GM18511 (cell line): ENCODE measurements around the gene DCC.

Experiments used
- ATAC-seq: cut with Tn5 transposase; IDR thresholded peaks from one replicate; pipeline ENCODE4 v1.9.1; 2021; ENCODE audit warnings: mild to moderate bottlenecking, moderate library complexity; ENCODE audit not compliant: unreplicated experiment

The DCC gene

DNA sequence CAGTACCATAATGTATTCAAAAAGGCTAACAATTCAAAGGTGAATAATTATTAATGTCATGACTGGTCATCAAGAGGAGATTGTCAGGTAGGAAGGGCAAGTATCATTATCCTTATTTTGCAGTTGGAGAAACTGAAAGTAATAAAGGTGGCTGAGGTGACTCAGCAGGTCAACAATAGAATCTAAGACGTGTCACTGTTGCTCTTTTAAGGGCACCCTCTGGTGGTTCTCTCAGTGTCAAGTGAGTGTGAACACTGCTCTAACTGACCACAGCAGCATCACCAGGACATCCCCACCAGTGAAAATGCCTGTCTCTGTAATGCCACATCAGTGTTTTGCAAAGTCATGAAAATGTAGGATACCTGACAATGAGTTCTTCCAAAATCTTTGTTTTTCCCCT is 69.7 kb downstream of the DCC start:
- ATAC-seq: peak; percentile 99

DNA sequence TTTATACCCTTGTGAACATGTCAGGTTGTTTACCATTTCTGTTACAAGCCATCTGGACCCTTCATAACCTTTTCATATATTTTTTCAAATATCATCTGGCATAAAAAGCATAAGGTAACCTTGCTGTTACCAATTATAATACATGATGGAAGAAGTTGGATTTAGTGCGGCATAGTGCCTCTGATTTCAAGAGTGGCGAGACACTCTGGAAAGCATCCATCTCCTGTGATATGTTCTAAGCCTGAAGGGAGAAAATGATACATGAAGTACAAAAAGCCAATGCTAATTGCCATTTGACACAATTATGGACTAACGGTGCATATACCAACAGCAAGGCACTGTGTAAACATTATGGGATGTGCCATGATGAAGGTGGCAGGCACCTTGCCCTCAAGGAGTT is 75.1 kb downstream of the DCC start:
- no peak for ATAC-seq

DNA sequence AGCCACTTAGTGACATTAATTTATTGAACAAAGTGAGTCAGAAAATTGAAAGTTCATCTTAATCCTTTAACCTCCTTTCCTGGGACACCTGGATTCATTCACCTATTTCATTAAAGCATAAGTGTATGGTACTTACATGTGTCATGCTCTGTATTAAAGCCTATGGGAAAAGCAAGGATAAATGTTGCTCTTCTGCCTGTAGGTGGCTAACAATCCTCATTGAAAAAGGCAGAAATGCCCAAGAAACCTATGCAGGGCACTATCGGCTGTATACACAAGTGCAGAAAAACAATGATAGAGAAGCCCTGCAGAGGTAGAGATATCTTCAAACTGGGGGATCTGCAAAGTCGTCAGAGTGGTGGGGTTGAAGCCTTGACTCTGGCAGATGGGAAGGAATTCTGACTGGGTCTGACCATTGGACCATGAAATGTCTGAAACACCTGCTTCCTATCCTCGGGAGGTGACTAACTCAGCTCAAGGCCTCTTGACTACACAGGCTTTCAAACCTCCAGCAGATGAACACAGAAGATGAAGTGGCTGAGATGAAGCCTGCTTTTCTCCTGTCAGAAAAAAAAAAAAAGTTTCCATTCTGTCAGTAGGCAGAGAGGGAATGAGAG is 83.1 kb downstream of the DCC start:
- ATAC-seq: no peak

DNA sequence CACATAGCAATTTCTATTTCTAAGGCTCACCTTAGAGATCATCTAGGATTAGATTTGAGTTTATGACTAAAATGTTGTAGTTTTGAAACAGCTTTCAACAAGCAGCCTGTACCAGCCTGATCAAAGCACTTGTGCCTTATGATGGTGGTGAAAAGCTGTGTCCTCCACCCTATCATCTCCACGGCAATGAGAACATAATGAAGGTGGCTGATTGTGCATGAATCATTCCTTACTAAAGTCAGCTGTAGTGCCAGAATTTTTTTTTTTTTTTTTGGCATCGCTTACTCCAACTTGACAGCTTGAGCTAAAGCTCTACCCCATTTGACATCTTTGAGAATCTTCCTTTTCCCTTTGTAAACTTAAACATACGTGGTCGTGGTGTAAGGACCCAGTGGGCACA is 86.0 kb downstream of the DCC start:
- no peak for ATAC-seq

DNA sequence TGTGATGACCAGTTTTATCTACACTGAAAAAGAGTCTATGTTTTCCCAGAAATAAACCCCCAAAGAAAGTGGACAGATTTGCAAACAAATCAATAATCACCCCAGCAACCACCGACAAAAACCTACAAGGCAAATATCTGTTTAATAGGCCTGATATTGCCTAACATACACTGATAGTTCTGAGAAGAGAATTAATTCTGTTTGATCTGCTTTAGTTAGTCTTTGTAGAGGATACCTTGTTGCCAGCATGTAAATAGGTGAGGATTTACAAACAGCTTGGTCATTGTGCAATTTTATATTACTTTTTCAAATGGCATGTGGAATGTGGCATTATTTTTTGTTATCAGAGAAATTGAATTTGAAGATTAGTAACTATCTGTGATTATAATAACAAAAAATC is 86.5 kb downstream of the DCC start:
- ATAC-seq: no peak

DNA sequence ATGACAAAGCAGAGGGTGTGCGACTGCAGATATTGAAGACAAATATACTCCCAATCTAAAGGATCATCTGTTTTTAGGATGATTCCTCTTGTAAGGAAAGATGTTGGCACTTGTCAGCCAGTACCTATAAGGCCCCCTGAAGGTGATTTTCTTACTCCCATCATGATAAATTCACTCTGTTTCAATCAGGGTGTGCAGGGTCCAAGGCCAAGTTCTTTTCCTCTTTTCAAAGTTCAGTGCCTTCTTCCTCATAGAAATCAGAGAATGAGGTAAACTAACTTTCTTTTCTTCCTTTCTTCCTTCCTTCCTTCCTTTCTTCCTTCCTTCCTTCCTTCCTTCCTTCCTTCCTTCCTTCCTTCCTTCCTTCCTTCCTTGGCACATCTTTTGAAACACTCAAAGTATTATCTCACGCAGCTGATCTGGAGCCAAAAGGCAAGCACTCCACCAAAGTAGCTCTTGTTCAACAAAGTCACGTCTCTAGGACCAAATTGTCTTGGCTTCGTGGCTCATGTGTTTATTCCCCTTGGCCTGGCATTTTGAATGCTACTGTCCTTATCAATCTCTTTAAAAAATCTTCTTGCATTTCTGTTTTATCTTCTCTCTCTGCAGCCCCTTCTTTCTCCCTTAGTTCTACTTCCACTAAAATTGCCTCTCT is 87.7 kb downstream of the DCC start:
- no peak for ATAC-seq

DNA sequence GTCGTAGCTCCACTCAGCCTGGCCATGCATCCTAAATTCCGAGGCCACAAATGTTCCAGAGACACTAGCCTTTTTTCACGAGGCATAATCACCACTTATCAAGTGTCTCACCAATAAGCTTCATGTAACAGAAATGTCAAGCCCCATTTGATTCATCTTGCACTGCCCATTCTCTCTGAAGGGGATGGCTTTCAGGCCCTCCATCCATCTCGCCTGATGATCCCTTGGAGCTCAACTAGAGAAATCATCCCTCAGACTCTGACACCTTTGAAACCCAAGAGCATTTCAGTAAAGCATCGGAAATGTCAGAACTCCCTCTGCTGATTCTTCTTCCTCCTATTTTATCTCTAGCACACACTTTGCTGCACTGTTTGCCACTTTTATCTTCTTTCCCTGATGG is 91.7 kb downstream of the DCC start:
- ATAC-seq: no peak

DNA sequence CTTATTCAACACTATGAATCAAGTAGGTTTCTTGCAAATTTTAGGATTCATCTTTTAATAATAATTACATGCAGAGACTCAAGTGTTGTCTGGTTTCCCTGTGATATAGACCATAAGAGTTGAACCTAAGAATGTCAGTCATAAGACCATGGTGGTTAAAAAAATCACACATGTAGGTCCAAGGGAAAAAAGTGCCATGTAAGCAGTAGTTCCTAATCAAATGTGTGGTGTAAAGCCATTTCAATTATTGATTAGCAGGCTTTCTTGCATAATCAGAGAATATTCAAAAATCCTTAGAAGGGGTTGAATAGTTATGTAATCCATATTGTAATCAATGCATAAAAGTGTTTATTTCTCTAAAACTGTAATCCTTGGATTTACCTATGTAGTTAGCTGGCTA is 93.8 kb downstream of the DCC start:
- ATAC-seq: no peak

DNA sequence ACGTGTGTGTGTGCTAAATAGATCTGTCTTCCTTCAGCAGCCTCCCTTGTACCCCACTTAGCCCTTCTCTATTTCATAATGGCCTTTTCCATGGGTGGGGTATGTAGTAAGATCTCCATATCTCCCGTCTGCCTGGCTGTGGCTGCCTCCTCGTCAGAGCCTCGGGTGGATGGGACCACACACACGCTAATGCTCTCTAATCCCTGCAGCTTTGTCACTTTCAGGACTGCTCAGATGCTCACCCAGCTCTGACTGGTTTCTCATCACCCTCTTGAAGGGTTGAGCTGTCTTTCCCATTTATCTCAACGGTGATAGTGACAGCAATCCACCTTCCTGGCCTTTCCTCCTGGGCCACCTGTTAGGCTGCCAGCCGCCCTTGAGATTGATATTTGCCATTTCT is 95.3 kb downstream of the DCC start:
- ATAC-seq: no peak

DNA sequence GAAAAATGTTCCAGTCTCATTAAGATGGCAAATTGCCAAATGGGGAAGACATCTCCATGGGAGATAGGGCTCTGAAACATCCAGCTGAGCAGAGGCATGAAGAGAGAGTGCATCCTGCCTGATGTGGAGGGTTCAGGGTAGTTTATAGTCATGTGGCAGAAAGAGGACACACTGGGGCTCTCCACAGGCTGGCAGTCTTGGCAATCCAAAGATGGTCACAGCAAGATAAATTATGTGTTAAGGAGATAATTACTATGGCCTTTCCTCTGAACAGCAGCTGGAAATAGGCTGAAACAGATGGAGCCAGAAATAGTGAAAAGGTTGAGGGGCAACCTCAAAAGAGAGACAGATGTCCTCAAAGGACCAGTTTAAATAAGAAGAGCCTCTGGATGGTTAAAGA is 97.2 kb downstream of the DCC start:
- ATAC-seq: no peak

DNA sequence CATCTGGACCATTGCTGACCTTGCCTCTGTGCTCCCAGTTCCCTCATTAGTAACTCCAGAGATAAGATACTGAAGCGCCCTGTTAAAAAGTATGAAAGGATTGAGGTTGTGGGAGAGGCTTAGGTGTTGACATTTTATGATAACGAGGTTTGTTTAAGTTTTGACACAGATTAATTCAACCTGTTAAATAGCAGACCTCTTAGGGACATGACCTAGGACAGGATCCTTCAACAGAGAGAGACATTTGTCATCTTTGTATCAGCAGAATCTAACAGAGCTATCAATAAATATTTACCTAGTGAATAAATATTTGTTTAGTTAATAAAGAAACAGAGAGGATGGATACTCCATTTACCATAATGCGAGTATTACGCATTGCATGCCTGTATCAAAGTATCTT is 99.5 kb downstream of the DCC start:
- no peak for ATAC-seq

DNA sequence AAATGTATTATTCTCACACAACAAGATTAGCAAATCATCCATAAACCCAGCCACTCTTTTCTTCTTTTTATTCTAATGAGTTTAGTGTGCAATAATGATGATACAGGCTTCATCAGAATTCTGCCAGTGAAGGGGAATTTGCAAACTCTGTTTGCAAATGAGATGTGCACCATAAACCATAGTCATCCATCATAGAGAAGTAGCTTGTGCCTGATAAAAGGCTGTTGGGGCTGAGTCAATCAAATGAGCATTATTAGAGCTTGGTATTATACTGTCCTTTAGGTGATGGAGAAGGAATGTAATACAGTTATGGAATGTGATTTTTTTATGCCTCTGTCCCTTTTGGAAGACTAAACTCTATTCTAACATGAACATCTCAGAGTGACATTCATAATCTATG is 101.8 kb downstream of the DCC start:
- ATAC-seq: no peak

DNA sequence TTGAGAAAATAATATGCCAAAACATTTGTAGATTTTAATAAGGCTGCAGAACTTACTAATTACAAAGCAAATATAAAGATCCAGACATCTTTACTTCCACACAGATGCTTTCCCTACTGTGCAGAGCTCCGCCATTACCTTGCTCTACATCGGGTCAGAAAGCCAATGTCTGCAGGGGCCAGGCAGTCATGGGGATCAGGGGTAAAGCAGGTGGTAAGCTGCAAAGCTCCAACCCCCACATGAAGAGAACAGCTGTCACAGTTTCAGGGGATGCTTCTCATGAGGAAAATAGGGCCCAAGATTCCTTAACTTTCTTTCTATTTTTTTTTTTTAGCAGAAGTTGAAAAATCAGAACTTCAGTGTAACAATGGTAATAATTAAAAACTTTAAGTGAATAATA is 102.7 kb downstream of the DCC start:
- ATAC-seq: no peak

DNA sequence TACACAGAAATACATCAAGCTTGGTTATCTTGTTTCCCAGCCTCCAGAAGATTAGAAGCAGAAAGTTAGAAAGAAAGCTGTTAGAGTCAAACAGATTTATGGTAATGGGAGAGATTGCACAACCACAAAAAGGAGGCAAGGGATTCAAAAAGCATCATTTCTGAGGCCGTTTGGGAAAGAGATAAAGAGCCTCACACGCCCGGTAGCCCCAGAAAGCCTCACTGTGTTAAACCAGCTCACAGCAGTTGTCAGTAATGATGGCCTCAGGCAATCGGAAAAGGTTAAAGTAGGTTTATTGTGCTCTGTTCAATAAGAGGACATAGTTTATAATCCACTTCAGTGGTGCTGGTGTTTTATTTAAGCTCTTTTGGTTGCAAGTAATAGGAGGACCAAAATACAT is 111.3 kb downstream of the DCC start:
- ATAC-seq: no peak

DNA sequence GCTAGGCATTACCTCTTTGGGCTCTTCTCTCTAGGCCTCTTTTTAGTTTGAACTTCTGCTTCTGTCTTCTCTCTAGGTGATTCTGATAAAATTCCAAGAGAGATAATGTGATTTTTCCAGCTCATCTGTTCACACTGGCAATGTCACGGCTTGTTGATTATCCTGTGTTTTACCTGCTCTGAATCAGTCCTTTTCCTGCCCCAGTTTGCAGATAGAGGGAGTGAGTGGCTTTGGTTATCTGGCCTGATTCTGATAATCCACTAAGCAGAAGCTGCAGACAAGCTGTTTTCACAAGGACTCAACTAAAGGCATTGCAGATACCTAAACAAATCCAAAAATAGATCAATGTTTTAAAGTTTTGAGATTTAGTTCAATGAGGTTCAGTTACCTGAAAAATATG is 111.9 kb downstream of the DCC start:
- no peak for ATAC-seq

DNA sequence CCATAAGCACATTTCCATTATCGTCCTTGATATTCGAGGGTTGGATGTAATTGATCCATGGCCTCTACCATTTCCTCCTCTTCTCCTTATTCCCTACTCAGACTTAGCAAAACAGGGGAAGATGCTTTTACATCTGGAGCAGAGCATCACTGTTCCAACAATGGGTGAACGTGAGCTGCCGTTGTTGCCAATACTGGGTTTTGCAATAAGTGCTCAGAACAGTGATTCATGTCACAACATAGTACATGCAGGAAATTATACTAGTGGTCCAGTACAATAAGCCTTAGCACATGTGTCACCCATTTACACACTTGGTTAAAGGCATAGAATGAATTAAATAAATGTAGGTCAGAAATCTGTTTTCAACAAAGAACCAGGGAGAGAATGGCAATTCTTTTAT is 112.4 kb downstream of the DCC start:
- no peak for ATAC-seq

DNA sequence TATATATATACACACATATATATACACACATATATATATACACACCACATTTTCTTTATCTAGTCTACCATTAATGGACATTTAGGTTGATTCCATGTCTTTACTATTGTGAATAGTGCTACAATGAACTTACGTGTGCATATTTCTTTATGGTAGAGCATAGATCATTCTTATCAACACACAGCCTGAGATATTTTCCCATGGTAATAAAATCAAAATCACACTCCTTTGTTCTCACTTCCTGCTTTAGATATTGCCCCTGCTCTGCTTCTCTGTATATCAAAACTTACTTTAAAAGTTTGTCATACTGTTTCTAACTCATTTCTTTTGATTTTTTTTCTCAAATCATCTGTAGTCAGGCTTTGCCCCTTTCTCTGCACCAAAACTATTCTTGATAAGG is 119.9 kb downstream of the DCC start:
- ATAC-seq: no peak

DNA sequence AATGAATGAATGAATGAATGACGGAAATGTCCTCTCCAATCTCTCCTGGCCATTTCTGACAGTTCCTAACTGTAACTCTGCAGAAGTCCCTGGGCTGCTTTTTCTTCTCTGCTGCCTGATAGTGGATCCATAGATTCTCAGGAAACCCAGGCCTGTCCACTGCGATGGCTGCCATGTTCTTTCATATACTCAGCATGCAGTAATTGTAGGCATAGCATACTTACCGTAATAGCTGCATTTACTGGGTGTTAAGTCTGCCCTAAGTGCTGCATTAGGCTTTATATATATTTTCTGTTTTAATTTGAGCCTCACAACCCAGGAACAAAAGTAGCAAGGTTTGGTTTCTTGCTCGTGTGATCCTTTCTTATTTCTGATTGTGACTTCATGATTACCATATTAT is 122.9 kb downstream of the DCC start:
- ATAC-seq: no peak

DNA sequence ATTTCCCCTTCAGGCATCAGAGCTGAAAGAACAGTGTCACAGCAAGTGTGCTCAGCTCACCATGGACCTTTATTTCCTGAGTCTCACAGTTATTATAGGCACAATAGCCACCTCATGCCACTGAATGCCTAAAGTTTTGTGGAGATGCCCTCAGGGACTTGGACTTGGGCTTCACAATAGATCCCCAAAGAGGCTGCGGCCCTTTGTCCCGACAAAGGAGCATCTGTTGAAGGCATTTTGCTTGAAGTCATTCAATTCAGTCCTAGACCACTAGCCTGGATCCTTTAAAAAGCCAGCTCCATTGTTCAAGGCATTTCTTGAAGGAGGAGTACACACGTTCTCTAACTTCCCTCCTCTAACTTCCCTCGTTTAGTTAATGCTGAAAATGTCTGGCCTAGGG is 125.4 kb downstream of the DCC start:
- no peak for ATAC-seq

DNA sequence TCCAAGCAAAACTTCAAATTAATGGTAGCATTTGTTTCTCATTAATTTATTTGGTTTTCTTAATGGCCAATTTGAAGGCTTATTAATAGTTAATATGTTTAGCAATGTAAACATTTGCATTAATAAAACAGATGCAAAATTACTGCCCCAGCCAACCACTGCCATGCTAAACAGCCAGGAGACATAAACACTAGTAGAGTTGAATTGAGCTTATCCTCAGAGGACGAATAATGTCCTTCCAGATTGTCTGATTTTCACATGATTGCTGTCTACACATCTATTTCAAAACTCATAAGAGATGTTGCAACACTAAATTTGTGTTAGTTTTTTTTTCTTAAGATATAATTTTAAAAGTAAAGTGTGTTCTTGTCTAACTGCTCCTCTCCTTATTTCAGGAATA is 128.5 kb downstream of the DCC start:
- ATAC-seq: no peak

DNA sequence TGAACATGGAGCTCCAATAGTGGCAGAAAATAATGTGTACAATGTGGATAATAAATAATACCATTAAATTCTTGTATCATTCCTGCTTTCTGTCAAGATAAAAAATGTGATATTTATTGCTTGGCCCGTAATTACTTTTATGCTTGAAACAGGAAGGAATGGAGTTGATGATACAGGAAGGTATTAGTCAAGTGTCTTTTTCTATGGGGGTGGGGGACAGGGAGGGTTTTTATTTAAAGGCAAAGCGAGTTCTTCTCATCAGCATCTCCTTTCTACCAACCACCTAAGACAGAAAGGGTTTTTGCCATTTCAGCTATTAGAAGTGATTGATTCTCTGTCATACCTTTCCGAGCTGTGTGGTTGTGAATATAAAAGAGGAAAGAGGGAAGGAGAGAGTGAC is 135.3 kb downstream of the DCC start:
- ATAC-seq: no peak

DNA sequence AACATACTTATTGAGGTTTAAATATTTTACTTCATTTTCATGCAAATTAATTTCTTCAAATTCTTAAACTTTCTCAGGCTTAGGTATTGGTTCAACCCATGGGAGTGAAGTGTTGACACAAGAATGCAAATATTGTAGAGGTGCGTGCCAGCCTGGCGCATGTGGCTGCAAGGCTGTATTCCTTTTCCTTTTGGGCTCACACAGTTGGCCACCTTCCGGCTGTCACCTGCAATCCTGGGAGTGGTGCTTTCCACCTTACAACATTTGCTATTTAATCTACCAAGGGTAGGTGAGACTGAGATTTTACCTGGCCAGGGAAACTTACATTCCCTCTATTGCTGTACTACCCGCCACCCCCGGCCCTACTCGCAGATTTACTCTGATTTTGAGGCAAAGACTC is 141.1 kb downstream of the DCC start:
- no peak for ATAC-seq

DNA sequence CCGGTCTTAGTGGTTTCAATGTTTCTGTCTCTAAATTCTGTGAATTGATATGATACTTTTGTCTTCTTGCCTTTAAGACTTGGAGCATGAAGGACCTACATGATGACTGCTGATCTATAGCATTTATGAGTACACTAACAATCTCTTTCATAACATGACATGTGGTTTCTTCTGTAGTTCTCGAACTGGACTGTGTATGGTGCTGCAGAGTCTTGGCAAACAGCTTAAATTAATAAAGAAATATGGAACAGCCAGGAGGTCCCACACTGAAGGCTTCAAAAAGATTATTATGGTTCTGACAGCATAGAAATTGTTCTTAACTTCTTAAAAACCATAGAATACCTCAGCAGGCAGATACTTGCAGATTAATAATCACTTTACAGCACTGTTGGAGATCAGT is 145.0 kb downstream of the DCC start:
- ATAC-seq: no peak
